Progenitor cell of endocrine pancreas (in vitro differentiated cells): ENCODE results near the gene CDYL. TPM values are rescaled to one million over a fixed set of nuclear protein-coding genes. Genes with fewer than 3 reads are reported as not detected.
A peak's percentile ranks its signal among the peaks of the same experiment; 100 is the strongest.
"Not testable (repeated sequence)": the region's sequence is repeated elsewhere in the genome, so short reads cannot be mapped to it uniquely, and the experiment has no call there.

ENCODE experiments used
- DNase-seq: peaks from one replicate; pipeline ENCODE4 v3.0.0; 2021; ENCODE audit warnings: low spot score; ENCODE audit not compliant: unreplicated experiment
- H3K27ac Mint-ChIP-seq: 2 replicates; pipeline ENCODE4 v1.8.0; 2021; ENCODE audit warnings: mild to moderate bottlenecking, moderate library complexity, mixed read lengths
- H3K27me3 Mint-ChIP-seq: 2 replicates; pipeline ENCODE4 v1.8.0; 2021; ENCODE audit warnings: mixed read lengths
- H3K36me3 Mint-ChIP-seq: 2 replicates; pipeline ENCODE4 v1.8.0; 2022; ENCODE audit warnings: mixed read lengths; ENCODE audit not compliant: insufficient read depth
- H3K4me1 Mint-ChIP-seq: 2 replicates; pipeline ENCODE4 v1.8.0; 2021; ENCODE audit warnings: low read depth, mixed read lengths
- H3K4me3 Mint-ChIP-seq: 2 replicates; pipeline ENCODE4 v1.8.0; 2021; ENCODE audit warnings: low read depth, mild to moderate bottlenecking, moderate library complexity, mixed read lengths
- H3K9me3 Mint-ChIP-seq: 2 replicates; pipeline ENCODE4 v1.8.0; 2021; ENCODE audit warnings: low read depth, mixed read lengths
- total RNA-seq: library from RNA; stranded (reverse); gene quantifications from 2 replicates; pipeline ENCODE4 v1.2.1, GENCODE V29; 2021
- TF ChIP-seq, protein P1 (sequence below): fragments of 200-600 bp; sonication (generic); IDR thresholded peaks from one replicate; pipeline ENCODE4 v1.5.0; 2021; ENCODE audit warnings: antibody characterized with exemption, mild to moderate bottlenecking; ENCODE audit not compliant: unreplicated experiment

Gene CDYL
- total RNA-seq, 1 donor from 2014 or later: 78.3 TPM

DNA sequence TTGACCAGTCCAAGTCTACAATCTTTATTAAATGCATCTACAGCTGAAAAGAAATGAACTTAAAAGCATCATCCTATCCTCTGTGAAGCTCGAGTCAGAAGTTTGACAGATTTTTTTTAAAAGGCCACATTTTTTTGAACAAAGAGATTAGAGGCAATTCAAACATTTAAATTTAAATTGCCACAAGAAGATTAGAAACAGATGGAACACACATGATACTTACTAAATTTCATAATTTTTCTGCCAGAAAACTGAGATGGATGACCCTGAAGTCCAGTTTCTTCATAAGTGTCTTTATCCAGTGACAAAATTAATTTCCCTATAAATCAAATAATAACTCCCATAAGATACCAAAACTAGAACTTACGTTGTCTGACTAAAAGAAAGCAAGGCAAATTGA, 223.4 kb downstream of the CDYL start:
- Mint-ChIP-seq H3K27me3 (no peaks in the 10 kb centered on the region), H3K4me3 (no peak overlapping the region), H3K27ac (no peak overlapping the region)

DNA sequence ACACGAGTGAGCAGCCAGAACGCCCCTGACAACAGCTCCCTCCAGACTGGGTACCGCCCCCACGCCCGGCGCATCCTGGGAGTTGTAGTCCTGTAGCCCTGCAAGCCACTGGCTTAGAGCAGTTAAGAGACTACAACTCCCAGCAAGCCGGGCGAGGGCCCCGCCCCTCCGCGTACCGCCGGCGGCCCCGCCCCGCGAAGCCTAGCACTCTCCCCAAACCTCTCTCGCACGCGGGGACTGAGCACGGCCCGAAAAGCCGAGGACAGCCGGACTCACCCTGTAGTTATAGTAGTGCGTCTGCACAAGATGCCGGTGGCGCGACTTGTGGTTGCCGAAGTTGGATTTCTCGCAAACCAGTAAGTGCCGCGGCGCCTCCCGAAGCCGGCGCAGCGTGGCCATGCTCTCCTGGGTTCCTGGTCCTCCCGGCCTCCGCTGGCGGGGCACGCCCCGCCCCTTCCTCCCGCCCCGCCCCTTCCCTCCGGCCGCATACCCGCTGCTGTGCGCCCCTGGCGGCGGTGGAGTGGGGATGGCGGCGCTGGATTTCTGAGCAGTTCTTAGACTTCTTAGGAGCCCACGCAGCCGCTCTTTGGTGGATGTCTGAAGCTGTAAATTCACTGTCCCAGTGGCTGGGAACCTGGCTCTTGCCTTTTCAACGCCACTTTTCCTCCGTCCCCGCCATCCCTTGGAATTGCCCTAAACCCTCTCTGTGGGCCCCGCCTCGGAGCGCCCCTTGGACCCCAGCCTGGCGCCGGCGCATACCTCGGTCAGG, 227.6 kb downstream of the CDYL start, which contains the start of gene RPP40:
RPP40 (minus strand) TSS at position 434 of the 769 bp plus-strand sequence; CDS start at position 399, 35 bp downstream.
- H3K36me3 Mint-ChIP-seq: peaks cover 3% of the 10 kb centered on the region
- H3K4me1 Mint-ChIP-seq: no peaks in the 10 kb centered on the region
- DNase-seq: peak; percentile 98
- no peaks in the 10 kb centered on the region for H3K9me3 Mint-ChIP-seq
- no peaks in the 10 kb centered on the region for H3K27me3 Mint-ChIP-seq
- TF ChIP-seq, protein P1, sequence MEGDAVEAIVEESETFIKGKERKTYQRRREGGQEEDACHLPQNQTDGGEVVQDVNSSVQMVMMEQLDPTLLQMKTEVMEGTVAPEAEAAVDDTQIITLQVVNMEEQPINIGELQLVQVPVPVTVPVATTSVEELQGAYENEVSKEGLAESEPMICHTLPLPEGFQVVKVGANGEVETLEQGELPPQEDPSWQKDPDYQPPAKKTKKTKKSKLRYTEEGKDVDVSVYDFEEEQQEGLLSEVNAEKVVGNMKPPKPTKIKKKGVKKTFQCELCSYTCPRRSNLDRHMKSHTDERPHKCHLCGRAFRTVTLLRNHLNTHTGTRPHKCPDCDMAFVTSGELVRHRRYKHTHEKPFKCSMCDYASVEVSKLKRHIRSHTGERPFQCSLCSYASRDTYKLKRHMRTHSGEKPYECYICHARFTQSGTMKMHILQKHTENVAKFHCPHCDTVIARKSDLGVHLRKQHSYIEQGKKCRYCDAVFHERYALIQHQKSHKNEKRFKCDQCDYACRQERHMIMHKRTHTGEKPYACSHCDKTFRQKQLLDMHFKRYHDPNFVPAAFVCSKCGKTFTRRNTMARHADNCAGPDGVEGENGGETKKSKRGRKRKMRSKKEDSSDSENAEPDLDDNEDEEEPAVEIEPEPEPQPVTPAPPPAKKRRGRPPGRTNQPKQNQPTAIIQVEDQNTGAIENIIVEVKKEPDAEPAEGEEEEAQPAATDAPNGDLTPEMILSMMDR: peak; percentile 92
- peak within 1 kb of the TSS; percentile 89 for H3K4me3 Mint-ChIP-seq
- peak within 1 kb of the TSS; percentile 96 for H3K27ac Mint-ChIP-seq

More for the DNA sequence above, 223.4 kb downstream of the CDYL start:
- H3K4me1 Mint-ChIP-seq: no peaks in the 10 kb centered on the region
- H3K36me3 Mint-ChIP-seq: peaks cover 3% of the 10 kb centered on the region
- H3K9me3 Mint-ChIP-seq: no peaks in the 10 kb centered on the region
- DNase-seq: no peak
- TF ChIP-seq, protein P1: no peak

DNA sequence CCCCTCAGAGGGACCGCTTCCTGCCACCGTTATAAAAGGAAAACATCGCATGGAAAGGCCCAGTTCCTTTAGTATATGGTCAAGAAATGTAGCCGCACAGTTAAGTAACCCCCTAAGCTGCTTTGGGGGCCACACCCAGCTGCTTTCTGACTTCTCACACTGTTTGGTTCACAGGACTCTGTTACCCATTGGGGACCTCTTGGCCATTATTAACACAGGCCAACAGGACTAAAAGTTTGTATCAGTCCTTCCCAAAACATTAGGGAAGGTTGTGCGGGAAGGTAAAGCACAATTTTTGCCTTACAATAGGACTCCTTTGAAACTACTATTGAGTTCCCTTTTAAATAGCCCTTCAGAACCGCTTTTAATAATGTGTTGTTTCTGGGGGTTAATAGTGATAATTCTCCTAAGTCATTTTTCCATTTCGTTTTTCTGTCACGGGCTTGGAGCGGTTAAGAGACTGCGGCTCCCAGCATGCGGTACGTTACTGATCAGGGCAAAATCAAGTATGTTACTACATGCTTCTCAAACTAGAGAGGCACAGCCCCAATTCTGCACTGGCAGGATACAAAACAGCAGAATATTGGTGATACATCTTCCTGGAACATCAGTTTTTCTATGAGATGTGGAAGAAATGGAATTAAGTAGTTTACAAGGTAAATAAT, 228.3 kb downstream of the CDYL start:
- Mint-ChIP-seq H3K27ac (peak overlapping the region; percentile 96), H3K27me3 (no peaks in the 10 kb centered on the region), H3K4me1 (no peaks in the 10 kb centered on the region), H3K9me3 (no peaks in the 10 kb centered on the region), H3K4me3 (peak overlapping the region; percentile 89), H3K36me3 (peaks cover 3% of the 10 kb centered on the region)
- TF ChIP-seq, protein P1: no peak
- no peak for DNase-seq

DNA sequence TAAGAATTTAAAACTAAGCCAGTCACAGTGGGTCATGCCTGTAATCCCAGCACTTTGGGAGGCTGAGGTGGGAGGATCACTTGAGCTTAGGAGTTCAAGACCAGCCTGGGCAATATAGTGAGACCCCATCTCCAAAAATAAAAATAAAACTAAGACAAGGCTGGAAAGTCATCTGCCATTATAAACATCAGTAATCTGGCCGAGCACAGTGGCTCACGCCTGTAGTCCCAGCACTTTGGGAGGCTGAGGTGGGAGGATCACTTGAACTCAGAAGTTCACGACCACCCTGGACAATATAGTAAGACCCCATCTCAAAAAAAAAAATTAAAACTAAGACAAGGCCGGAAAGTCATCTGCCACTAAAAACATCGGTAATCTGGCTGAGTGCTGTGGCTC, 228.8 kb downstream of the CDYL start:
- not testable (repeated sequence) for H3K4me1 Mint-ChIP-seq, H3K27ac Mint-ChIP-seq, DNase-seq, H3K36me3 Mint-ChIP-seq, H3K9me3 Mint-ChIP-seq, H3K27me3 Mint-ChIP-seq
- peak overlapping the region; percentile 89 for H3K4me3 Mint-ChIP-seq

Other genes starting within 250 kb of the CDYL start
- 8.0 and 10.6 TPM in 2 replicates for gene RPP40, start 227.6 kb downstream of the CDYL start, total RNA-seq